AG09319 (cell line): Measurements from ENCODE around the gene BLCAP.
"Not testable (repeated sequence)": the region's sequence is repeated elsewhere in the genome, so short reads cannot be mapped to it uniquely, and the experiment has no call there.

Source experiments
- DNase-seq: peaks from one replicate; pipeline ENCODE4 v3.0.0-alpha.2; 2010; ENCODE audit warnings: low read depth; ENCODE audit errors: extremely low read depth
- TF ChIP-seq, protein P1 (sequence below): IDR thresholded peaks from 2 replicates; pipeline ENCODE4 v1.5.1; 2011; ENCODE audit warnings: low read depth, mild to moderate bottlenecking, inconsistent platforms, low read length, moderate library complexity

BLCAP gene

DNA sequence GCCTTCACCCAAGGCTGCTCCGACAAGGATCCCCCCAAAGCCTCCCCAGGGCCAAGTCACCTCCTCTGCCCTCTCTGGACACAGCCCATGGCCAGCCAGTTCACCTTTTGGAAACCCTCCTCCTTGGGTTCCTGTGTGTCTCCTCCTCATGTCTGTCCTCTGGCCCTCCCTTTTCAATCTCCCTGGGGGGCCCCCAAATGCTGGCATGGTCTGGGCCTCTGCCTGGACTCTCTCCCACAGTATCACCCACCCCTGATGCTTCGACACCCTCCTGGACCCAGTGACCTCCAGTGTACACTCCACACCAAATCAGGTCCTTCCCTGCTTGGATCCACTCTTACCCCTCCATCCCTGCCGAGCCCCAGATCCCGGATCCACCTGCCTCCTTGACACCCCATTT is 53.3 kb downstream of the BLCAP start:
- TF ChIP-seq, protein P1, sequence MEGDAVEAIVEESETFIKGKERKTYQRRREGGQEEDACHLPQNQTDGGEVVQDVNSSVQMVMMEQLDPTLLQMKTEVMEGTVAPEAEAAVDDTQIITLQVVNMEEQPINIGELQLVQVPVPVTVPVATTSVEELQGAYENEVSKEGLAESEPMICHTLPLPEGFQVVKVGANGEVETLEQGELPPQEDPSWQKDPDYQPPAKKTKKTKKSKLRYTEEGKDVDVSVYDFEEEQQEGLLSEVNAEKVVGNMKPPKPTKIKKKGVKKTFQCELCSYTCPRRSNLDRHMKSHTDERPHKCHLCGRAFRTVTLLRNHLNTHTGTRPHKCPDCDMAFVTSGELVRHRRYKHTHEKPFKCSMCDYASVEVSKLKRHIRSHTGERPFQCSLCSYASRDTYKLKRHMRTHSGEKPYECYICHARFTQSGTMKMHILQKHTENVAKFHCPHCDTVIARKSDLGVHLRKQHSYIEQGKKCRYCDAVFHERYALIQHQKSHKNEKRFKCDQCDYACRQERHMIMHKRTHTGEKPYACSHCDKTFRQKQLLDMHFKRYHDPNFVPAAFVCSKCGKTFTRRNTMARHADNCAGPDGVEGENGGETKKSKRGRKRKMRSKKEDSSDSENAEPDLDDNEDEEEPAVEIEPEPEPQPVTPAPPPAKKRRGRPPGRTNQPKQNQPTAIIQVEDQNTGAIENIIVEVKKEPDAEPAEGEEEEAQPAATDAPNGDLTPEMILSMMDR, result no peak
- no peak for DNase-seq

DNA sequence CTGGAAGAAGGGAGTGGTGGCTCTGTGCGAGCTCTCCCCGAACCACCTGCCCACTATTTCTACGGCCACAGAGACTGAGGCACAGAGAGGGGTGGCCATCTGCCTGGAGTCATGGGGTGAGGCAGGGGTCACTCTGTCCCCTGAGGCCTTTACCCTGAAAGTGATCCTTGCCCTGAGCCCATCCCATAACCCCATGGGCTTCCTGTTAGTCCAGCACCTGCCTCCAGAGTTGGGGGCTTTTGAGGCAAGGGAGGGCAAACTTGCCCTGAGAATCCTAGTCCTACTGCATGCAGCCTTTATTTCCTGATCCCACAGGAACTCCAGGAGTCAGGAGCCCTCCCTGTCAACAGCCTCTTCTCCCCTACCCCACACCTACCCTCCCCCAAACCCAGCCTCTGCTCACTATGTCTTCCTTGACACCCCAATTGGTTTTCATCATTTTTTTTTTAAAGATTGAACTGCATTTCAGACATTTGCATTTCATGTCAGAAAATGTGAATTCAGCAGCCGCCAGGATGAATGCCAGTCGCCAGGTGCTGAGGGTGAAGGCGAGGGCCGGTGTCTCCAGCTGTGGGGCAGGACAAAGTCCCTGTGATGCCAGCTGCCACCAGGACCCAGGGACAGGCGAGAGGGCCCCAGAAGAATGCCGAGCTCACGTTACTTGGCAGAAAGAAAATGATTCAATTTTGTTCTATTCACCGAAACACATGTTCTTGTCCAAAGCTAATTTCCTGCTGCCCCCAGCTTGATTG is 54.3 kb downstream of the BLCAP start:
- DNase-seq, result no peak
- TF ChIP-seq, protein P1, result no peak

GRCh38 chr20:37472435-37472834 is 55.2 kb downstream of the BLCAP start:
- DNase-seq, result not testable (repeated sequence)

- DNase-seq, result no peak
- TF ChIP-seq, protein P1, result no peak
Observed at GRCh38 chr20:37471741-37472235, 55.9 kb downstream of the BLCAP start.

GRCh38 chr20:37470190-37470589 is 57.5 kb downstream of the BLCAP start:
- DNase-seq, result not testable (repeated sequence)

DNA sequence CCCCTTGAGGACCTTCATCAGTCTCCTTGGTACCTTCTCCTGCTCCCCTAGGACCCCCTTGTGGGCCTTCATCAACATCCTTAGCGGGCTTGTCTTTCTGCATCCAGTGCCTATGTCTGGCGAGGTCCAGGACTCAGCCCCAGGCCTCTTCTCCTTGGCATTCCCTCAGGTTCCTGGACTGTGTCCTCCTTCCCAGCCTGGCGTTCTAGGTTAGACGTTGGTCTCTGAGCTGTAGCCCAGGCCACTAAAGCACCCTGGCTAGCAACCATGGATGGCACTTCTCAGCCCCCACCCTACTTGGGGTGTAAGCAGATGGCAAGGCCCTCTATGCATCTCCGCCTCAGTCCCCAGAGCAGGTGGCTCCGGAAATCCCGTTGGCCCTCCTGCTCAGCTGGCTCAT is 58.1 kb downstream of the BLCAP start:
- DNase-seq, result no peak
- TF ChIP-seq, protein P1, result no peak

DNA sequence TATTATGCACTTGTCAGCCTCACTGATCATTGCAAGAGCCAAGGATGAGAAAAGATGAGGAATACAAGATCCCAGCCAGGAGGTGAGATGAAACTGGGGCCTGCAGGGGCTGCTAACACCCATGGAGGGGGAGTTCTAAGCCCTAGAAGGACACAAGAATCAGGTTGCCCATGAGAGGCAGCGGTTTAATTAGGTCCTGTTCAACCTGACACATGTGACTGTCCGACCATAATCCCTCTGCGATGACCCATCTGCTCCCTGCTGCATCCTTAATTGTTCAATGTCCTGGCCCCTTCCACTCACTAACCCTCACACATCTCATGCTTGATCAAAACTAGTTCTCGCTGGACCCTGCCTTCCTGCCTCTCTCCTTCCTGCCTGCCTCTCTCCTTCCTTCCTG is 58.8 kb downstream of the BLCAP start:
- TF ChIP-seq, protein P1, result no peak
- DNase-seq, result no peak
